ENCODE measurements around the gene NFKBIL1.
"Not testable (repeated sequence)": the region's sequence is repeated elsewhere in the genome, so short reads cannot be mapped to it uniquely, and the experiment has no call there.

DNA sequence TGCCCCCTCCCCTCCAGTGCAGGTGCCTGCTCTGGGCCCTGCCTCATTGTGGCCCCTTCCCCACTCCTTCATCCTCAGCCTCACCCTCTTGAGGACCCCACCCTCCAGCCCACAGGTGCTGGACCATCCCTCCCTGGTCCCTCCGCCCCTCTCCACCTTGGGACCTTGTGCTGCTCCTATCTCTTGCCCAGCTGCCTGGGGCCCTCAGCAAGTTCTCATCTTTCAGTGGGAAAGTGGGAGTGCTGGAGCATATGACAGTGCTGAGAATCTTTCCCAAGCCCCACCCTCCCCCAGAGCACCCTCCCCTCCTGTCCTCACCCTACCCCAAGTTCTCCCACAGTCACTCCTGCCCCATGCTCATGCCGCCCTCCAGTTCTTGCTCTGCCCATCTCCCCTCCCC, 47.8 kb upstream of the NFKBIL1 start:
- TF ChIP-seq, protein P1, sequence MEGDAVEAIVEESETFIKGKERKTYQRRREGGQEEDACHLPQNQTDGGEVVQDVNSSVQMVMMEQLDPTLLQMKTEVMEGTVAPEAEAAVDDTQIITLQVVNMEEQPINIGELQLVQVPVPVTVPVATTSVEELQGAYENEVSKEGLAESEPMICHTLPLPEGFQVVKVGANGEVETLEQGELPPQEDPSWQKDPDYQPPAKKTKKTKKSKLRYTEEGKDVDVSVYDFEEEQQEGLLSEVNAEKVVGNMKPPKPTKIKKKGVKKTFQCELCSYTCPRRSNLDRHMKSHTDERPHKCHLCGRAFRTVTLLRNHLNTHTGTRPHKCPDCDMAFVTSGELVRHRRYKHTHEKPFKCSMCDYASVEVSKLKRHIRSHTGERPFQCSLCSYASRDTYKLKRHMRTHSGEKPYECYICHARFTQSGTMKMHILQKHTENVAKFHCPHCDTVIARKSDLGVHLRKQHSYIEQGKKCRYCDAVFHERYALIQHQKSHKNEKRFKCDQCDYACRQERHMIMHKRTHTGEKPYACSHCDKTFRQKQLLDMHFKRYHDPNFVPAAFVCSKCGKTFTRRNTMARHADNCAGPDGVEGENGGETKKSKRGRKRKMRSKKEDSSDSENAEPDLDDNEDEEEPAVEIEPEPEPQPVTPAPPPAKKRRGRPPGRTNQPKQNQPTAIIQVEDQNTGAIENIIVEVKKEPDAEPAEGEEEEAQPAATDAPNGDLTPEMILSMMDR (IDR thresholded peaks at IDR 0.05), result not testable (repeated sequence)
- TF ChIP-seq POLR2A (IDR thresholded peaks at IDR 0.05), result not testable (repeated sequence)

All from thyroid gland (tissue), 4 donors.